NOMO-1 (cell line): ENCODE results near the gene SERPINB3.
"Not testable (repeated sequence)": the region's sequence is repeated elsewhere in the genome, so short reads cannot be mapped to it uniquely, and the experiment has no call there.

ENCODE experiments used
- DNase-seq, 2 experiments: peaks; one replicate each; lab custom pipeline; 2025; ENCODE audit not compliant: unreplicated experiment in 2 of 2; lab: John Stamatoyannopoulos, UW

The SERPINB3 gene

GRCh38 chr18:63661750-63662149, at the start of gene SERPINB3:
Gene SERPINB3, minus strand, starts transcription at chr18:63661893. Its CDS starts 677 bp downstream, at chr18:63661216.
- not testable (repeated sequence) for DNase-seq

DNA sequence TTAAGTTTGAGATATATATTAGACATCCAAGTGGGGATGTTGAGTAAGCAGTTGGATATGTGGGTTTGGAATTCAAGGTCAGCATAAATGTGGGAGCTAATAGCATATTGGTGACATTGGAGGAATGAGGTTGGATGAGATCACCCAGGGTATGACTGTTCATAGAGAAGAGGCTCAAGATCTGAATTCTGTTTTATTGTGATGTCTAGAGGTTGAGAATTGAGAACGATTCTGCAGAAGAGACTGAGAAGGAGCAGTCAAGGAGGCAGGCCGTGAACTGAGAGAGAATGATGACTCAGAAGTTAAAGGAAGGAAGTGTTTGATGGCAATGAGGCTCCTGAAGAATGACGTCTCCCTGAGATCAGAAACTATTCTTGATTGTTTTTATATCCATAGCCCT, 47.0 kb upstream of the SERPINB3 start:
- peak in 1 of 2 experiments; percentile 13 for DNase-seq

- no peak for DNase-seq
Measured at GRCh38 chr18:63707816-63708215, 46.1 kb upstream of the SERPINB3 start.

DNA sequence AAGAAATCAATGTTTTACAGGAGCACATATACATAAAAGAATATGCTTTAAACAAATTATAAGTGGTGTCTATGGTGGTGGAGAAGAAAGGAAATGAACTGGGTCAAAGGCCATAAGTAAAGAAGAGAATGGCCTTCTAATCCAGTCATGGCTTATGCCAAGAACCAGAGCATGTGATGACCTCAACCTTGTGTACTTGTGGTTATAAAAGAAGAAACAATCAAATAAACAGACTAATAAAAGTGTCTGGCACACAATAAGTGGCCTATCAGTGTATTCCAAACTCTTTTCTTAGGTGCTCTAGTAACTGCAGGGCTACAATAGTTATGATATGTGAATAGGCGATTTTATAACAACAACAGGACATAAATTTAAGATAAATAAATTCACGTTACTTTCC, 43.7 kb upstream of the SERPINB3 start:
- no peak for DNase-seq

DNA sequence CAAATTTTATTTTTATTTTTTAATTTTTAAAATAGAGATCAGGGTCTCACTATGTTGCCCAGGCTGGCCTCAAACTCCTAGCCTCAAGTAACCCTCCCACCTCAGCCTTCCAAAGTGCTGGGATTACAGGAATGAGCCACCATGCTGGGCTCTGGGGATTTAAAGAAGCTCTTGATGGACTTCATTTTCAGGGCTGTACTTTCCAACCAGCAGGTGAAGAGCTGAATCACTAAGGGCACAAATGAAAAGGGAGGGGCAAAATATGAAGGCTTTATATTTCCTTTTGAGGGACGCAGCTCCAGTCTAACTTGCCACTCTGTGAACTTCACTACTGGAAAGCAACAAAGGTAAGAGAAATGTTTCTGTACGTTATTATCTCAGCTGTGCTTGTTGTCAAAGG, 41.0 kb upstream of the SERPINB3 start, which contains the start of gene SERPINB11:
SERPINB11 (plus strand) TSS at position 301 of the 400 bp plus-strand sequence. CDS start 7,234 bp downstream, outside the sequence.
- no peak for DNase-seq

- DNase-seq, result no peak
Measured at GRCh38 chr18:63701952-63702351, 40.3 kb upstream of the SERPINB3 start.

DNA sequence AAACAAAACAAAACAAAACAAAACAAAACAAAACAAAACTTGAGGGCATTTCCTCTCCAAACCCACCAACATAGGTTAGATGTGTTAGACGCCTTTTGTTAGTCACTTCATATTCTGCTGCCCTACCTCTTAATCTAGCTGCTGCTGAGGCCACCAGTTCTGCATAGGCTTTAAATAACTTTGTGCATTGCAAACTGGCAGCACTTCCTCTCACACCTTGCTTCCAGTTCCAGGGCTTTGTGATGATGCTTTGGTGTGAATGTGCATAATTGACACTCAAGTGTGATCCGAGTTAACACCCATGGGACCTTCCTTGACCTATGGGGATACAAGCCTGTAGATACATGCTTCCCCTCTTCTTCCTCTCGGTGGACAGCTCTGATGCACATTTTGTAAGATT, 38.8 kb upstream of the SERPINB3 start:
- DNase-seq, result no peak

DNA sequence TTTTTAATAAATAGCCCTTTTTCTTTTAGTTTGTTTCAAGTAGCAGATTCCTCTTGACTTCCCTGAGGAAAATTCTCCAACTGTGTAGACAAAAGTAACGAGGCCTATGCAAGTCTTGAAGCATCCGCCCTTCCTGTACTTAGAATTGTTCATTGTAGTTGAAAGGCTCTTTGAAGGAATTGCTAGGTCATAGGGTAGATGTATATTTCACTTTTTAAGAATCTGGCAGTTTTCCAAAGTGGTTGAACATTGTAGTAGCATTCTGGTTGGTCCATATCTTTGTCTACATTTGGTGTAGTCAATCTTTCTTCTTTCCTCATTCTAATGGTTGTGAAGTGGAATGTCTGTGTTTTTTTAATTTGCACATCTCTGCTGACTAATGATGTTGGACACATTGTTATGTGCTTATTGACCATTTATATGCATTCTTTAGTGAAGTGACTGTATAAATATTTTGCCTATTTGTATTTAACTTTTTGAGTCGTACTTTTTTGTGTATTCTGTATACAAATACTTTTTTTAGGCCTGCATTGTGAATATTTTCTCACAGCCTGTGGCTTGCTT, 35.5 kb upstream of the SERPINB3 start:
- no peak for DNase-seq

GRCh38 chr18:63689064-63689463, 27.4 kb upstream of the SERPINB3 start:
- DNase-seq, result no peak

DNA sequence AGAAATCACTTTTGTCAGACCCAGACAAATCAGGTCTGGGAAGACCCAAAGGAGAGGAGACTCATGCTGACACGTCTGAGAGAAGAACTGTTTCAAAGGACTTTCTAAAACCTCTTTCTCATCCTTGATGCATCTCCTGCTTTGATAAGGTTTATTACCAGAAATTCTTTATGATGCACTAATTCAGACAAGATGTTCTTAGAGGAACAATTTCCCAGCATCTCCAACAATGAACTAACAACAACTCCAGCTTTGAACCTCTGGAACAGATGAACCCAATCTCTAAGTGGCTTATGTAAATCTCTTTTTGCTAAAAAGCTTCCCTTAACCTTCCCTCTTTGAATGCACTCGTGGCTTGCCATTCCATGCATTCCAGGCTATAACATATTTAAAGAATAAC, 25.2 kb upstream of the SERPINB3 start:
- no peak for DNase-seq

GRCh38 chr18:63684718-63685117, 23.0 kb upstream of the SERPINB3 start:
- DNase-seq, result no peak

DNA sequence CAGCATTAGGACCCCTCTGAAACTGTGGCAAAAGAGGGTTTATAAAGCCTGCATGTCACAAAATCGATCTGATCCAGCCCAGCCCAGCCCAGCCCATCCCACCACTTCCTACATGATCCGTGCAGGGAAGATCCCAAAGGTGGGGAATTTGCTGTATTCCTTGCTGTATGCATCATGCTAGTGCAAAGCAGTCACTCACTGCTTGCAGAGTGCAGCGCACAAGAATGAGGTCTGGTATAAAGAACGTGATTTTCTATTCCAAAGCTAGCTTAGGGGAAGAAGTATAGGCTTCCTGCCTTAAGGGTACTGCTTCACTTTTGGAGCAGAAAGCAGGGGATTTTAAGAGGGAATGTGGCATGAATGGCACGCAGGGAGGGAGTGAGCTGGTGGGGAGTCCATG, 22.2 kb upstream of the SERPINB3 start:
- DNase-seq, result no peak

DNA sequence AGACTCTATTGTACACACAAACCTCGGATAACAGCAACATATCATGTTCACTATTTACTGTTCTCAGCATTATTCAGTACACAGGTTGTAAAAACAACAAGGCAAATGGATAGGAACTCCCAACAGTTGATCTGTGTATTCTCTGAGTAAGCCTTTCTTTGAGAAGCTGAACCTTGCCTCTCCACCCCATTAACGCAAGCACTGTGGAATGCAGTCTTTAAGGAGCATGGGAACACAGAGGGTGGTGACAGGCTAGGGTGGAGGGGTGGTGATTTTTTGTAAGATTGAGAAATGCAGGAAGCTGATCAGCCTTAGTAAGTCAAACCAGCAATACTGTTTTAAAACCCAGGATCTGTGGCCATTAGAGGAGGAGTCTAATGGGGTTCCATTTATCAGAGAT, 21.5 kb upstream of the SERPINB3 start:
- no peak for DNase-seq

DNA sequence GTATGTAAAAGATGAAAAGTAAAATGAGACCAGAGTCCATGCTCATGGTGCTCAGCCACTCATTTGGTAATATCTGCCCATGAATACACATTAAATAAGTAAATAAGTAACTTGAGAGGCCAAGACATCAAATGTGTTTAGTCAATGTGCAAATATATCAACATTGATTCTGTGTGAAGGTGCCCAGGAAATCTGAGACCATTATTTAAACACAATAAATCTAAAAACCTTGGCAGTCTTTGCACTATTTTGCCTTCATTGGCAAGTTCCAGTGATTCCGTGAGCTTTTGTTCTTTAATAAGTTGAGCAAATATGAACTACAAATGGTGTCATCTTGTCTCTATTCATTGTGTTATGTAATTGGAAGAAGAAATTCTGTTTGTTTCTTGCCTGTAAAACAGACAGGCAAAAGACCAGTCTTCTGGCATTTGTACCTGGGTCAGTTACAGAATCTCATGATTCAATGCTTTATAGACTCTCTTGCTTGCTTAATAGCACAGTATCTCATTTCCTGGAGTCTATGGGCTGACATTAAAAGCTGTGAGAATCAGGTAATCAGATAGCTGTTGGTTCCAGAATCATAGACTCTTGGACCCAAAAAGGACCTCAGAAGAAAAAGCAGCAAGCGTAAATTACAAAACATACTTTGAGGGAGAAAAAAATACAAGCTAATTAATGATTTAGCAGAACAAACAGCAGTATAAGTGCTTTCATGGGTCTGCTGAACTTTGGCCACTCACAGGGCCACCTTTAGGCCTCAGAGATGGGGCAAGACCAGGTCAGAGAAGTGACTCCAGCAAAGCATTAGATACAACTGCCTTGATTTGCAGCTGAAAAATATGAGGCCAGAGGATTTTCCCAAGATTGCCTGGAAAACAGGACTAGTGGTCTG, 20.0 kb upstream of the SERPINB3 start:
- DNase-seq, result no peak

- DNase-seq, result no peak
Measured at GRCh38 chr18:63679820-63680606, 18.3 kb upstream of the SERPINB3 start.

DNA sequence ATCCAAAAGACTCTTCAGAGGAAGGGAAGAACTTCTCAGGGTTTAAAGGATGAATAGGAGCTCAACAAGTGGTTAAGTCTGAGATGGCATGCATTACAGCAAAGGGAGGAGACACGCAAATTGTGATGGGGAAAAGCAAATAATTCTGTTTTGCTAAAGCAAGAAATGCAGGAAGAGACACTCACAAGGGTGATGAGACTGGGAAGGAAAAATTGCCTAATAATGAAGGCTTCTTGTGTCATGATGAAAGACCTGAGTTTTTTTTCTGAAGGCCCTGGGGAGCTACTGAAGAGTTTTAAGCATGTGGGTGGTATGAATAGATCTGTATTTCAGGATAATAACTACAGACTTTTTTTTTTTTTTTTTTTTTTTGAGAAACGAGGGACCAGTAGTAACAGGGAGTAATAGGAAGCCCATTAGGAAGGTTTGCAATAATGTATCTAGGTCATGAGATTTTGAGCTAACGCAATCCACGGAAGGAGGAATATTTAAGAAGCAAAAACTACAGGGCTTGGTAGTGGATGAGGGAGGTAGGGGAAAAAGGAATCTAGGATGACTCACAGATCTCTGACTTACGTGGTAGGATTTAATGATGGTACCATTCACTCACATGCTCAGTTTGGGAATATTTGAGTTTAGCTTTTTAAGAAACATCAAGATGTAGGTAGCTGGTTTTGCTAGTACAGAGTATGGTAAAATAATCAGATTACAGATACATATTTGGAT, 16.0 kb upstream of the SERPINB3 start:
- DNase-seq, result peak; percentile 34 to 37

DNA sequence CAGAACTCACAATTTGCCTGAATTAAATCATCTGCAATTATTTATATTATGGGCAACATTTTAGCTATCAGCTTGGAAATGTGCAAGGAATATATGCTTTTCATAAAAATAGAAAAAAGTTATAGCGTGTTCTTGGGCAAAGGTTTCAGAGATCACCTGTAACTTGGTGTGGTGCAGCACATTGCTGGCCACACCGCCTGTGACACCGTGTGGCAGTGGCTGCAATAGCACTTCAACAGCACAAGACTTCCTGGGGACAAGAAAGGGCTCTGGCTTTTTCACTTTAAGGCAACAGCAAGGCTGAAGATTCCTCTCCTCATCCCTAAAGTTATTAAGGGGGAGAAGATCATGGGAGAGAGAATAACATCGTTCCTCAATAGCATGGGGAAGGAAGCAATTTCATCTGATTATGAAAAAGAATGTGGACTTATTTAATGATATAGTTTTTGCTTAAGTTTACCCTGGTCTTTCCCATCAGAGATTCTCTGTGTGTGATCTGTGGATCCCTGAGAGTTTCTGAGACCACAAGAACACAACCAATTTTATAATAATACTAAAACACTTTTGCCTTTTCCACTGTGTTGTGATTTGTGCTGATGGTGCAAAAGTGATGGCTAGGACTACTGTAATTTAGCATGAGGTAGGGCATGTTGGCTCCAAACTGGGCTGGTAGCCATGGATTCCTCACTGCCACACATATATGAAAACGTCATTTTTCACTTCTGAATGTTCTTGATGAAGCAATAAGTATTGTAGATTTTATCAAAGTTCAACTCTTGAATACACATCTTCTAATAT, 15.0 kb upstream of the SERPINB3 start:
- DNase-seq, result peak; percentile 22 to 43

GRCh38 chr18:63664571-63664970, 2.9 kb upstream of the SERPINB3 start:
- no peak for DNase-seq

GRCh38 chr18:63658920-63659319, 2.8 kb downstream of the SERPINB3 start:
- DNase-seq, result not testable (repeated sequence)

- DNase-seq, result not testable (repeated sequence)
Measured at GRCh38 chr18:63650271-63650670, 11.4 kb downstream of the SERPINB3 start.
